Caco-2 (cell line): ENCODE results near the gene C2CD3. TPM values are rescaled to one million over a fixed set of nuclear protein-coding genes. Genes with fewer than 3 reads are reported as not detected.

Experiments
- BruUV-seq: library from RNA; stranded (reverse); fragments of 400-500 nt; replicated peaks from 2 replicates; lab custom pipeline; 2021; lab: Mats Ljungman, UMichigan
- CTCF ChIA-PET: fragments of 300-600 bp; sonication (Branson Sonifier 250); formaldehyde crosslinking; loops from one replicate; lab custom pipeline; 2022; ENCODE audit warnings: antibody characterized with exemption; lab: Charles Lee
- POLR2A ChIA-PET: fragments of 300-600 bp; sonication (Branson Sonifier 250); formaldehyde crosslinking; loops from one replicate; lab custom pipeline; 2022; ENCODE audit warnings: antibody characterized with exemption; lab: Charles Lee
- DNase-seq, 2 experiments: peaks; one replicate each; pipeline versions ENCODE4 v3.0.0 to v3.0.0-alpha.2; 2020 to 2022
- H3K27me3 ChIP-seq: replicated peaks from 2 replicates; pipeline ENCODE4 v1.6.0; 2011; ENCODE audit warnings: low read length; ENCODE audit not compliant: control insufficient read depth, insufficient read depth
- H3K36me3 ChIP-seq: 2 replicates; pipeline ENCODE4 v1.5.1; 2011; ENCODE audit warnings: low read length; ENCODE audit not compliant: control insufficient read depth, insufficient read depth
- H3K4me1 ChIP-seq: fragments of 250-450 bp; sonication (Bioruptor Pico); 2 replicates; pipeline ENCODE4 v1.5.1; 2020; ENCODE audit warnings: mild to moderate bottlenecking
- H3K4me3 ChIP-seq: 2 replicates; pipeline ENCODE4 v1.5.1; 2011; ENCODE audit warnings: low read depth, mild to moderate bottlenecking, control low read depth, low read length
- H3K9me3 ChIP-seq: fragments of 250-450 bp; sonication (Bioruptor Pico); 2 replicates; pipeline ENCODE4 v1.5.1; 2020; ENCODE audit warnings: mild to moderate bottlenecking, moderate library complexity
- H3K27ac Mint-ChIP-seq: one replicate; pipeline ENCODE4 v1.8.0; 2022; ENCODE audit warnings: mixed read lengths; ENCODE audit not compliant: unreplicated experiment
- H3K27me3 Mint-ChIP-seq: one replicate; pipeline ENCODE4 v1.8.0; 2022; ENCODE audit warnings: mixed read lengths; ENCODE audit not compliant: insufficient read depth, unreplicated experiment
- H3K36me3 Mint-ChIP-seq: one replicate; pipeline ENCODE4 v1.8.0; 2022; ENCODE audit warnings: mild to moderate bottlenecking, mixed read lengths; ENCODE audit not compliant: insufficient read depth, unreplicated experiment
- H3K4me1 Mint-ChIP-seq: one replicate; pipeline ENCODE4 v1.8.0; 2022; ENCODE audit warnings: low read depth, mixed read lengths; ENCODE audit not compliant: unreplicated experiment
- H3K4me3 Mint-ChIP-seq: one replicate; pipeline ENCODE4 v1.8.0; 2022; ENCODE audit warnings: mild to moderate bottlenecking, moderate library complexity, mixed read lengths; ENCODE audit not compliant: unreplicated experiment
- H3K9me3 Mint-ChIP-seq: one replicate; pipeline ENCODE4 v1.8.0; 2022; ENCODE audit warnings: mixed read lengths; ENCODE audit not compliant: unreplicated experiment
- intact Hi-C: fragments of 100-400 bp; cut with micrococcal nuclease; formaldehyde crosslinking; loops from one replicate; pipeline ENCODE4 v1.10.0; 2022; ENCODE audit not compliant: unreplicated experiment
- total RNA-seq: library from RNA; stranded (reverse); gene quantifications from 2 replicates; pipeline ENCODE4 v1.2.3, GENCODE V29; 2022
- TF ChIP-seq, protein P1 (sequence below), 2 experiments: fragments of 200-600 bp in 1 of 2; IDR thresholded peaks; 1 replicate in 1 of 2; 2 replicates in 1 of 2; pipeline versions ENCODE4 v1.5.1 to v1.8.0; 2011 to 2022; ENCODE audit warnings: antibody characterized with exemption in 1 of 2, control low read depth in 1 of 2, inconsistent platforms in 1 of 2, low read depth in 1 of 2, low read length in 1 of 2, mild to moderate bottlenecking in 1 of 2, moderate library complexity in 1 of 2; ENCODE audit not compliant: insufficient read depth in 1 of 2, severe bottlenecking in 1 of 2, unreplicated experiment in 1 of 2

Gene C2CD3
- total RNA-seq, 1 experiment from 2014 or later: 47.5 TPM

DNA sequence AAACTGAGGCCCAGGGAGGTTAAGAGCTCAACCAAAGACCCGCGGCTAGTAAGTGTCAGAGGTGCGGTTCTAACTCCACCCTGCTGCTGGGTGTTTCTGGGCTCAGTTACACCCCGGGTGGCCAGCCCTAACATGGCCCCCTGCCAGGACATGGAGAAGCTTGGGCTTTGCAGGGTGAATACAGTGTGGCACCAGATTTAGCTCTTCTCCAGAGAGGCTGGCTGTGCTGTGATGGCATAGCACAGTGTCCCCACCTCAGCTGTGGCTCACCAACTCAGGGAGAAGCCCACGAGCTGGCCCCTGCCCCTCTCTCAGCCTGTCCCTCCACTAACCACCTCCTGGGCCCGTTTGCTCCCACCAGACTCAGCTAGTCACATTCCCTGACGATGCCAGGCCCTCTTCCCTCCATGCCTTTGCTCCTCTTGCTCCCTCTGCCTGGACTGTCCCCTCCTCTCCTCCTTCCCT lies 168.9 kb downstream of the C2CD3 start:
- POLR2A ChIA-PET: no interaction called here
- CTCF ChIA-PET: interaction anchor here (0.6 kb wide), 1 partner anchor 1194 kb away, joined by 3 read pairs; no protein-coding TSS in a partner anchor
- no peaks in the 10 kb centered on the region for H3K4me1 Mint-ChIP-seq
- Histone ChIP-seq H3K4me3 (no peak overlapping the region), H3K27me3 (no peaks in the 10 kb centered on the region), H3K9me3 (no peaks in the 10 kb centered on the region), H3K4me1 (peaks cover 6% of the 10 kb centered on the region; the same call in 1 of the 2 replicates), H3K36me3 (no peaks in the 10 kb centered on the region)
- no peaks in the 10 kb centered on the region for H3K9me3 Mint-ChIP-seq
- peak in 1 of 2 experiments; percentile 29 for DNase-seq
- no TSS peak for BruUV-seq
- no peak overlapping the region for H3K4me3 Mint-ChIP-seq
- no peaks in the 10 kb centered on the region for H3K36me3 Mint-ChIP-seq
- TF ChIP-seq, protein P1, sequence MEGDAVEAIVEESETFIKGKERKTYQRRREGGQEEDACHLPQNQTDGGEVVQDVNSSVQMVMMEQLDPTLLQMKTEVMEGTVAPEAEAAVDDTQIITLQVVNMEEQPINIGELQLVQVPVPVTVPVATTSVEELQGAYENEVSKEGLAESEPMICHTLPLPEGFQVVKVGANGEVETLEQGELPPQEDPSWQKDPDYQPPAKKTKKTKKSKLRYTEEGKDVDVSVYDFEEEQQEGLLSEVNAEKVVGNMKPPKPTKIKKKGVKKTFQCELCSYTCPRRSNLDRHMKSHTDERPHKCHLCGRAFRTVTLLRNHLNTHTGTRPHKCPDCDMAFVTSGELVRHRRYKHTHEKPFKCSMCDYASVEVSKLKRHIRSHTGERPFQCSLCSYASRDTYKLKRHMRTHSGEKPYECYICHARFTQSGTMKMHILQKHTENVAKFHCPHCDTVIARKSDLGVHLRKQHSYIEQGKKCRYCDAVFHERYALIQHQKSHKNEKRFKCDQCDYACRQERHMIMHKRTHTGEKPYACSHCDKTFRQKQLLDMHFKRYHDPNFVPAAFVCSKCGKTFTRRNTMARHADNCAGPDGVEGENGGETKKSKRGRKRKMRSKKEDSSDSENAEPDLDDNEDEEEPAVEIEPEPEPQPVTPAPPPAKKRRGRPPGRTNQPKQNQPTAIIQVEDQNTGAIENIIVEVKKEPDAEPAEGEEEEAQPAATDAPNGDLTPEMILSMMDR (IDR thresholded peaks at IDR 0.05; ENCODE audit: insufficient read depth in 1 of 2, low read depth in 1 of 2, low read length in 1 of 2, severe bottlenecking in 1 of 2, unreplicated experiment in 1 of 2): no peak
- H3K27ac Mint-ChIP-seq: no peak overlapping the region
- intact Hi-C loops: no loop called here
- no peaks in the 10 kb centered on the region for H3K27me3 Mint-ChIP-seq

- no peaks in the 10 kb centered on the region for H3K4me1 Mint-ChIP-seq
- H3K4me1 ChIP-seq: peaks cover 6% of the 10 kb centered on the region; the same call in 1 of the 2 replicates
- no peak overlapping the region for H3K27ac Mint-ChIP-seq
- no peaks in the 10 kb centered on the region for H3K27me3 ChIP-seq
- H3K36me3 Mint-ChIP-seq: no peaks in the 10 kb centered on the region
- H3K4me3 ChIP-seq: no peak overlapping the region
- no peaks in the 10 kb centered on the region for H3K9me3 Mint-ChIP-seq
- ChIA-PET CTCF (no interaction called here), POLR2A (no interaction called here)
- peak in 1 of 2 experiments; percentile 9 for DNase-seq
- H3K4me3 Mint-ChIP-seq: no peak overlapping the region
- TF ChIP-seq, protein P1 (IDR thresholded peaks at IDR 0.05; ENCODE audit: insufficient read depth in 1 of 2, low read depth in 1 of 2, low read length in 1 of 2, severe bottlenecking in 1 of 2, unreplicated experiment in 1 of 2): no peak
- intact Hi-C loops: no loop called here
- H3K36me3 ChIP-seq: no peaks in the 10 kb centered on the region
- no peaks in the 10 kb centered on the region for H3K27me3 Mint-ChIP-seq
- BruUV-seq: no TSS peak
- H3K9me3 ChIP-seq: no peaks in the 10 kb centered on the region
These were observed 170.3 kb downstream of the C2CD3 start for GRCh38 chr11:74000307-74001133.

DNA sequence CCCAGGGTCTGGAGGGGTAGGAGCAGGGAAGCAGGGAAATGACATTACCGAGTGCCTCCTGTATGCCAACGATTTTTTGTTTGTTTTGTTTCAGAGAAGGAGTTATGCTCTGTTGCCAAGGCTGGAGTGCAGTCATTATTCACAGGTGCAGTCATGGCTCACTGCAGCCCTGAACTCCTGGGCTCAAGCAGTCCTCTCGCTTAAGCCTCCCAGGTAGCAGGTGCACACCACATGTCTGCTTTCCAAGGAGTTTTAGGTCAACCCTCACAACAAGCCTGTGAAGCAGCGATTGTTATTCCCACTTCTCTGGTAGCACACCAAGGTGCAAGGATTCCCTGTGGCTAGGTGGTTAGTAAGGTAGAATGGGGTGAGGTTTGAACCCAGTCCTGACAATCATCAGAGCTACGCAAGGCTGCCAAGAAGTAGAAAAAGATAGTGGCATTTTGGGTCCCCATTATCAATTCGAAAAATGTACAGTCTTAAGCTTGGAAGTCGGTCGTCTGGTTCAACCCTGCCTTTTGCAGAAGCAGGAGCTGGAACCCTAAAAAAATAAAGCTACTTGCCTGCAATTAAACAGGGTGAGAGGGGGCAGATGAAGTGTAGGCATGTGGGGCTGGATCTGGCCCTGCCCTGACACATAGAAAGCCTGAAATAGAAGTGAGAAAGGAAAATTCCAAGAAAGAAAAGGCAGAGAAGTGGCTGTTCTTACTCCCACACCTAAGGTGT lies 171.1 kb downstream of the C2CD3 start:
- no peaks in the 10 kb centered on the region for H3K4me1 Mint-ChIP-seq
- TF ChIP-seq, protein P1 (IDR thresholded peaks at IDR 0.05; ENCODE audit: insufficient read depth in 1 of 2, low read depth in 1 of 2, low read length in 1 of 2, severe bottlenecking in 1 of 2, unreplicated experiment in 1 of 2): no peak
- BruUV-seq: no TSS peak
- POLR2A ChIA-PET: interaction anchor here (0.6 kb wide), 1 partner anchor 17 kb away, joined by 3 read pairs; the partner anchor contains the start of gene UCP2
- no peak overlapping the region for H3K4me3 Mint-ChIP-seq
- Histone ChIP-seq H3K27me3 (no peaks in the 10 kb centered on the region), H3K4me1 (no peaks in the 10 kb centered on the region), H3K36me3 (no peaks in the 10 kb centered on the region), H3K9me3 (no peaks in the 10 kb centered on the region), H3K4me3 (no peak overlapping the region)
- H3K9me3 Mint-ChIP-seq: no peaks in the 10 kb centered on the region
- H3K27ac Mint-ChIP-seq: no peak overlapping the region
- peak in 1 of 2 experiments; percentile 12 for DNase-seq
- no peaks in the 10 kb centered on the region for H3K27me3 Mint-ChIP-seq
- no peaks in the 10 kb centered on the region for H3K36me3 Mint-ChIP-seq
- intact Hi-C loops: no loop called here
- CTCF ChIA-PET: no interaction called here
